KMS-11 (cell line): ENCODE measurements around the gene DGKB.

Source experiments
- H2AFZ ChIP-seq: fragments of 200-600 bp; sonication (generic); 2 replicates; pipeline ENCODE4 v1.6.1; 2016; ENCODE audit warnings: antibody characterized with exemption, mixed run types, low read depth
- H3K27ac ChIP-seq: fragments of 200-600 bp; sonication (generic); 2 replicates; pipeline ENCODE4 v1.6.1; 2016; ENCODE audit warnings: mild to moderate bottlenecking, mixed run types
- H3K27me3 ChIP-seq: fragments of 200-600 bp; sonication (generic); 2 replicates; pipeline ENCODE4 v1.6.1; 2017; ENCODE audit warnings: mild to moderate bottlenecking, low read depth, mixed run types, moderate library complexity; ENCODE audit not compliant: insufficient read depth
- H3K36me3 ChIP-seq: fragments of 200-600 bp; sonication (generic); 2 replicates; pipeline ENCODE4 v1.6.1; 2017; ENCODE audit warnings: mild to moderate bottlenecking, mixed run types; ENCODE audit not compliant: insufficient read depth
- H3K4me1 ChIP-seq: fragments of 200-600 bp; sonication (generic); 2 replicates; pipeline ENCODE4 v1.6.1; 2016; ENCODE audit warnings: mild to moderate bottlenecking, low read depth, mixed run types; ENCODE audit not compliant: poor library complexity, severe bottlenecking
- H3K4me2 ChIP-seq: fragments of 200-600 bp; sonication (generic); 2 replicates; pipeline ENCODE4 v1.7.0; 2016; ENCODE audit warnings: mild to moderate bottlenecking, mixed run types
- H3K4me3 ChIP-seq: fragments of 200-600 bp; sonication (generic); IDR thresholded peaks from 2 replicates; pipeline ENCODE4 v1.6.1; 2017; ENCODE audit warnings: low read depth, low read length, mixed read lengths; ENCODE audit not compliant: insufficient read depth
- H3K79me2 ChIP-seq: fragments of 200-600 bp; sonication (generic); 2 replicates; pipeline ENCODE4 v1.6.1; 2016; ENCODE audit warnings: low read depth, mixed run types; ENCODE audit not compliant: insufficient read depth
- H3K9ac ChIP-seq: fragments of 200-600 bp; sonication (generic); 2 replicates; pipeline ENCODE4 v1.6.1; 2016; ENCODE audit warnings: mild to moderate bottlenecking, mixed run types
- H4K20me1 ChIP-seq: fragments of 200-600 bp; sonication (generic); 2 replicates; pipeline ENCODE4 v1.6.1; 2016; ENCODE audit warnings: mild to moderate bottlenecking, mixed run types; ENCODE audit not compliant: insufficient read depth
- CTCF ChIP-seq: fragments of 200-600 bp; sonication (generic); conservative IDR thresholded peaks from 2 replicates; pipeline ENCODE4 v1.6.1; 2017; ENCODE audit warnings: low read depth, mild to moderate bottlenecking, antibody characterized with exemption, low read length, moderate library complexity, mixed read lengths

The DGKB gene

DNA sequence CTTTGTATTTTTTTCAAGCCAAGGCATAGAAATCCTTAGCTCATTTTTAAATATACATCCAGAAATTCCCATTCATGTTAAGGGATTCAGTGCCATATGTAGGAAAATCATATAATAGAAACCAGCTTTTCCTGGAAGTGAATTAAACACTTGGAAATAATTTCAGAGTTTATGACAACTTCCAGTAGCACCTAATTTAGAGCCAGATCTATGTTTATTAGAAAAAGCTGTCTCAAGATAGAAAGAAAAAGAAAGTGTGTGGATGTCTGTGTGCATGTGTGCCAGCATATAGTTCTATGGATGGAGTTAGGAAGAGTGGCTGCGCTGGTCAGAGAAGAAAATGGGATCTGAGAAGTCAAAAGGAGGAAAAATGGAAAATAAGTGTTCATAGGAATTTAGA is 225.7 kb downstream of the DGKB start:
- Histone ChIP-seq H3K27ac (no peak overlapping the region), H3K9ac (no peak overlapping the region), H3K4me1 (no peaks in the 10 kb centered on the region), H3K36me3 (no peaks in the 10 kb centered on the region), H3K79me2 (no peaks in the 10 kb centered on the region), H3K4me2 (no peak overlapping the region), H2AFZ (no peak overlapping the region), H3K4me3 (no peak overlapping the region), H4K20me1 (no peaks in the 10 kb centered on the region), H3K27me3 (no peaks in the 10 kb centered on the region)
- no peak for TF ChIP-seq CTCF

- H3K4me2 ChIP-seq = no peak overlapping the region
- H2AFZ ChIP-seq = no peak overlapping the region
- H3K4me1 ChIP-seq = no peaks in the 10 kb centered on the region
- no peak overlapping the region for H3K4me3 ChIP-seq
- H4K20me1 ChIP-seq = no peaks in the 10 kb centered on the region
- no peak for TF ChIP-seq CTCF
- no peak overlapping the region for H3K27ac ChIP-seq
- no peaks in the 10 kb centered on the region for H3K36me3 ChIP-seq
- H3K9ac ChIP-seq = no peak overlapping the region
- H3K27me3 ChIP-seq = no peaks in the 10 kb centered on the region
- H3K79me2 ChIP-seq = no peaks in the 10 kb centered on the region
These were observed 229.3 kb downstream of the DGKB start for GRCh38 chr7:14673202-14673601.

GRCh38 chr7:14666913-14667312 is 235.6 kb downstream of the DGKB start:
- no peaks in the 10 kb centered on the region for H4K20me1 ChIP-seq
- no peaks in the 10 kb centered on the region for H3K4me1 ChIP-seq
- H3K4me2 ChIP-seq = no peak overlapping the region
- no peaks in the 10 kb centered on the region for H3K79me2 ChIP-seq
- no peak overlapping the region for H3K4me3 ChIP-seq
- no peak for TF ChIP-seq CTCF
- no peak overlapping the region for H3K9ac ChIP-seq
- no peak overlapping the region for H3K27ac ChIP-seq
- no peaks in the 10 kb centered on the region for H3K36me3 ChIP-seq
- H2AFZ ChIP-seq = no peak overlapping the region
- no peaks in the 10 kb centered on the region for H3K27me3 ChIP-seq

DNA sequence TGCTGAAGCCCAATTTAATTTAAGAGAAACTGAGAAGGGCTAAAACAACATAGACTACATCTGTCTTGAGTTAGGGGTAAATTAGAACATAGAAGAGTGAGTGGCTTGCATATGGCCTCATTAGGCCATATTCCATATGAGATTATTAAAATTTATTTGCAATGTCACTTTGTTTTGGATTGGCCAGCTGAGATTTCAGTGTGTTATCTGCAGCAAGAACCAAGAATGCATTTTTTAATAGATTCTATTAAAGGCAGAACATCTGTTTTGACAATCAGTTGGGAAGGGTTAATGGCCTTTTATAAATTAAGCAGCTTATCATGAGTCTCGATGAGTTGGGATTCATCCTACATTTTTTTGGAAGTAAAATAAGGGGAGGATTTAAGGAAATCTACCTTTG is 236.2 kb downstream of the DGKB start:
- Histone ChIP-seq H3K27ac (no peak overlapping the region), H4K20me1 (no peaks in the 10 kb centered on the region), H3K4me1 (no peaks in the 10 kb centered on the region), H2AFZ (no peak overlapping the region), H3K4me2 (no peak overlapping the region), H3K79me2 (no peaks in the 10 kb centered on the region), H3K36me3 (no peaks in the 10 kb centered on the region), H3K9ac (no peak overlapping the region), H3K27me3 (no peaks in the 10 kb centered on the region), H3K4me3 (no peak overlapping the region)
- TF ChIP-seq CTCF = no peak

DNA sequence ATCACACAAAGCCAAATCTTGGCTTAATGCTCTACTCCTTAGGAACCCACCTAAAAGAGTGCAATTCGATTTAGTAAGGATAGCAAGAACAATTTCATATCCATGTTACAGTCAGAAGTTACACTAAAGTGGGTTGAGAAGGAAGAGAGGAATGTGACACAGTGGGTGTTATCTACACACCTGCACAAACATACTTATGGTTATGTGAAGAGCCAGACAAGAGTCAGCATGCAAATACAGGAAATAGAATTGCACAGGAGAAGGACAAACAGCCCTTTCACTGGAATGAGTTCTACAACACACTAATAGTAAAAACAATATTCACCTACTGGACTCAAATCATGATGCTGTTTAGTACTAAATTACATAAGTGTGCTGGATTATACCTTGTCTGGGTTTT is 262.8 kb downstream of the DGKB start:
- H3K27ac ChIP-seq = no peak overlapping the region
- TF ChIP-seq CTCF = no peak

More for the DNA sequence above, 262.8 kb downstream of the DGKB start:
- Histone ChIP-seq H4K20me1 (no peaks in the 10 kb centered on the region), H3K4me2 (no peak overlapping the region), H3K79me2 (no peaks in the 10 kb centered on the region), H3K36me3 (no peaks in the 10 kb centered on the region), H3K9ac (no peak overlapping the region), H3K4me3 (no peak overlapping the region), H3K27me3 (no peaks in the 10 kb centered on the region), H3K4me1 (no peaks in the 10 kb centered on the region), H2AFZ (no peak overlapping the region)
